Esophagus muscularis mucosa (tissue), 4 donors: ENCODE results near the gene DHRS9. TPM values are rescaled to one million over a fixed set of nuclear protein-coding genes. Genes with fewer than 3 reads are reported as not detected.

Source experiments
- DNase-seq: peaks from one replicate; pipeline ENCODE4 v3.0.0-alpha.2; 2017; ENCODE audit errors: extremely low spot score
- H3K27ac ChIP-seq, 4 donors: fragments of 200-600 bp; sonication (generic); replicated peaks in 1 of 4; 1 replicate in 3 of 4; 2 replicates in 1 of 4; pipeline ENCODE4 v1.5.1; 2016 to 2019; ENCODE audit warnings: mild to moderate bottlenecking in 1 of 4
- H3K27me3 ChIP-seq, 4 donors: fragments of 200-600 bp; sonication (generic); one replicate each; pipeline versions ENCODE4 v1.5.1 to v1.6.0; 2016 to 2019
- H3K36me3 ChIP-seq, 4 donors: fragments of 200-600 bp; sonication (generic); one replicate each; pipeline ENCODE4 v1.5.1; 2016 to 2019
- H3K4me1 ChIP-seq, 4 donors: fragments of 200-600 bp; sonication (generic); one replicate each; pipeline ENCODE4 v1.5.1; 2016 to 2019
- H3K4me3 ChIP-seq, 4 donors: fragments of 200-600 bp; sonication (generic); 1 replicate in 2 of 4; 2 replicates in 2 of 4; pipeline ENCODE4 v1.5.1; 2016 to 2019; ENCODE audit warnings: mild to moderate bottlenecking in 4 of 4, moderate library complexity in 1 of 4
- H3K9me3 ChIP-seq, 4 donors: fragments of 200-600 bp; sonication (generic); 1 replicate in 3 of 4; 2 replicates in 1 of 4; pipeline ENCODE4 v1.5.1; 2016 to 2019
- EP300 ChIP-seq: sonication (generic); formaldehyde crosslinking; IDR thresholded peaks from one replicate; pipeline ENCODE4 v1.6.1; 2017; ENCODE audit warnings: antibody characterized with exemption
- POLR2A ChIP-seq: fragments of 450-650 bp; IDR thresholded peaks from one replicate; pipeline ENCODE4 v1.6.1; 2017; ENCODE audit warnings: antibody characterized with exemption, moderate library complexity, mild to moderate bottlenecking, low read depth
- POLR2AphosphoS5 ChIP-seq, 2 donors: sonication (generic); formaldehyde crosslinking; IDR thresholded peaks; one replicate each; pipeline ENCODE4 v1.6.1; 2017; ENCODE audit warnings: antibody characterized with exemption in 2 of 2
- WGBS: methylation state at CpG from one replicate; pipeline ENCODE4 v1.1.5; 2018; 5-methylcytosine and 5-hydroxymethylcytosine counted together
- intact Hi-C: fragments of 100-400 bp; cut with DNase I; formaldehyde crosslinking; loops from one replicate; pipeline ENCODE4 v1.15.1; 2023
- total RNA-seq, 4 donors: library from RNA; depleted of rRNA; stranded (reverse); fragments of >200 nt; gene quantifications; one replicate each; pipeline versions ENCODE4 v1.1.0 to v1.2.1, GENCODE V29; 2016
- TF ChIP-seq, protein P1 (sequence below), 3 experiments: fragments of 200-600 bp in 2 of 3; fragments of 450-650 bp in 1 of 3; sonication (generic) in 2 of 3; IDR thresholded peaks; one replicate each; pipeline ENCODE4 v1.5.1; 2017 to 2019; ENCODE audit warnings: antibody characterized with exemption in 3 of 3, mild to moderate bottlenecking in 2 of 3, moderate library complexity in 1 of 3

The DHRS9 gene
- total RNA-seq, 4 donors from 2014 or later: 0.75 to 0.99 (median 0.83) TPM; not detected in 1

DNA sequence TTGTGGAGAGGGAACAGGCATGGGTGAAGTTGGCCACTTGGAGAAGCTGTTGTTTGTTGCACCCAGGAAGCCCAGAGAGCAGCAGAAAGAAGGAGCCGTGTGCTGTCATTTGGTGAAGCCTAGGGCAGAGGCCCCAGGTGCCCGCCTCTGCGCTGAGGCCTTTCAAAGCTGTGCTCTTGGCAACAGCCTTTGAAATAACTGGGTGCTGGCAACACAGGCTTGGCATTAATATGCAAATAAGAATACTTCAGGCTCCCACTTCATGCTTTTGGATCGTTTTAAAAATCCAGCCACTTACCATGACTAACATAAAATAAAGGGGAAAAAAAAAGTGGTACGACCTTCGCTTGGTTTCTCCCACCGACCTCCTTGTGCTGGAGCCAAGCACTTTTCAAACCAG, 41.1 kb downstream of the DHRS9 start:
- 87% methylated on average over 7 of the region's 7 CpGs for WGBS
- H3K27ac ChIP-seq: no peak overlapping the region
- no peak for TF ChIP-seq POLR2A
- no peak for TF ChIP-seq POLR2AphosphoS5 (IDR thresholded peaks at IDR 0.05)
- TF ChIP-seq, protein P1, sequence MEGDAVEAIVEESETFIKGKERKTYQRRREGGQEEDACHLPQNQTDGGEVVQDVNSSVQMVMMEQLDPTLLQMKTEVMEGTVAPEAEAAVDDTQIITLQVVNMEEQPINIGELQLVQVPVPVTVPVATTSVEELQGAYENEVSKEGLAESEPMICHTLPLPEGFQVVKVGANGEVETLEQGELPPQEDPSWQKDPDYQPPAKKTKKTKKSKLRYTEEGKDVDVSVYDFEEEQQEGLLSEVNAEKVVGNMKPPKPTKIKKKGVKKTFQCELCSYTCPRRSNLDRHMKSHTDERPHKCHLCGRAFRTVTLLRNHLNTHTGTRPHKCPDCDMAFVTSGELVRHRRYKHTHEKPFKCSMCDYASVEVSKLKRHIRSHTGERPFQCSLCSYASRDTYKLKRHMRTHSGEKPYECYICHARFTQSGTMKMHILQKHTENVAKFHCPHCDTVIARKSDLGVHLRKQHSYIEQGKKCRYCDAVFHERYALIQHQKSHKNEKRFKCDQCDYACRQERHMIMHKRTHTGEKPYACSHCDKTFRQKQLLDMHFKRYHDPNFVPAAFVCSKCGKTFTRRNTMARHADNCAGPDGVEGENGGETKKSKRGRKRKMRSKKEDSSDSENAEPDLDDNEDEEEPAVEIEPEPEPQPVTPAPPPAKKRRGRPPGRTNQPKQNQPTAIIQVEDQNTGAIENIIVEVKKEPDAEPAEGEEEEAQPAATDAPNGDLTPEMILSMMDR (IDR thresholded peaks at IDR 0.05): no peak
- no peak for TF ChIP-seq EP300
- peaks cover 0 to 6% (median 4%) of the 10 kb centered on the region in 4 donors for H3K4me1 ChIP-seq
- H3K27me3 ChIP-seq: peaks cover 0 to 4% (median 0%) of the 10 kb centered on the region in 4 donors
- intact Hi-C loops: no loop called here
- H3K36me3 ChIP-seq: no peaks in the 10 kb centered on the region
- H3K9me3 ChIP-seq: no peaks in the 10 kb centered on the region
- H3K4me3 ChIP-seq: no peak overlapping the region
- DNase-seq: no peak

DNA sequence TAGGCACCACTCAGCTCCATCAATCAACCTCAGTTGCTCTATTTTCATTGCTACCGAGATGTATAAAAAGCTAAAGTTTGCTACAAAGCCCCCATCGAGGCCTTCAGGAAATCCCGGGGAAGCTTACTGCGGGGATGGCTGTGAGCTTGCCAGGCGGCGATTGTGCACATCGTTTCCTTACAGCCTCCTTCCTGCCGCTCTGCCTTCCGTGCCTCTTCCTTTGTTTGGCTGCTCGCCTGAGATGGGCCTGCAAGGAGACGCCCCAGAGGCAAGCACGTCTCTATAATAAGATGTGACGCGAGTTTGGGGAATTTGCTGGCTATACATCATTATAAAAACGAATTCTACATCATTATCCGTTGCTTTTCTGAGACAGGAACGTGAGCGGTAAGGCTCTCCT, 41.6 kb downstream of the DHRS9 start:
- H3K4me3 ChIP-seq: no peak overlapping the region
- peaks cover 0 to 4% (median 0%) of the 10 kb centered on the region in 4 donors for H3K27me3 ChIP-seq
- no peak for TF ChIP-seq EP300
- H3K9me3 ChIP-seq: no peaks in the 10 kb centered on the region
- WGBS: 61% methylated on average over 18 of the region's 18 CpGs
- no peak overlapping the region for H3K27ac ChIP-seq
- intact Hi-C loops: no loop called here
- no peak for DNase-seq
- H3K36me3 ChIP-seq: no peaks in the 10 kb centered on the region
- peaks cover 0 to 6% (median 4%) of the 10 kb centered on the region in 4 donors for H3K4me1 ChIP-seq

DNA sequence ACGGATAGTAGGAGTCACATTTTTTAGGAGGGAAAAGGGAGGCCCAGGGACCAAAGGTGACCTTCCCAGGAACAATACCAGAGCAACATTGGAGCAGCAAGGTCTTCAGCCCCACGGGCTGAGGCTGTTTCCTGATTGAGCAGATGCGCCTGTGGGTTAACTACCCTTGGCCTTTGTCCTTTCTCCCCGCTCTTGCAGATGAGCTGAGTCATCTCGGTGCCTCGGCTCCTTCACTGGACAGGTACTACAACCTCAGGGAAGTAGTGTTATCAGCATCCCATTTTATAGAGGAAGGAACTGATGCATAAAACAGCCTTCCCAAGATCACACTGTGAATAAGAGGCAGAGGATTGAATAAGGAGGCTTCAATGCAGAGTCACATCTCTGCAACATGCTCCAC, 43.5 kb downstream of the DHRS9 start:
- Histone ChIP-seq H3K4me3 (no peak overlapping the region), H3K4me1 (peaks cover 4 to 10% (median 5%) of the 10 kb centered on the region in 4 donors), H3K27ac (no peak overlapping the region), H3K9me3 (no peaks in the 10 kb centered on the region), H3K27me3 (peaks cover 0 to 4% (median 0%) of the 10 kb centered on the region in 4 donors), H3K36me3 (no peaks in the 10 kb centered on the region)
- intact Hi-C loops: no loop called here
- WGBS: 92% methylated on average over 6 of the region's 6 CpGs
- no peak for TF ChIP-seq POLR2A
- TF ChIP-seq, protein P1 (IDR thresholded peaks at IDR 0.05): no peak
- no peak for TF ChIP-seq EP300
- TF ChIP-seq POLR2AphosphoS5 (IDR thresholded peaks at IDR 0.05): no peak
- no peak for DNase-seq

DNA sequence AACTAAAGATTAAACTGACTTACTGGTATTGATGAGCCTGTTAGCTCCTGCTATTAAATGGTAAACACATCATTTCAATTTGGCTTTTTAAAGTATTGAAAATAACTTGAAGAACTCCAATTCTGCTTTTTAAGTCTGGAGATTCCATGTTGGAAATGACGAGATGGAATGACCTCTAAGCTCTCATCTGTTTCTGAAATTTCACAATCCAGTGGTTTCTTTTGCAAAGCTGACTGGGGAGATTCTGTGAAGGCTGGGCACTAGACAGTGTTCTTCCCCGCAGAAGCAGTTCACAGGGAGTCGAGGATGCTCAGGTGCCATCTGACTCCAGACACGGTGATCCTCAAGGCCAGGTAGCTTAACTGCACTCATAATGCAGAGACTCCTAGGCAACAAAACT, 44.7 kb downstream of the DHRS9 start:
- Histone ChIP-seq H3K4me1 (peaks cover 4 to 15% (median 5%) of the 10 kb centered on the region in 4 donors), H3K27me3 (peaks cover 0 to 4% (median 0%) of the 10 kb centered on the region in 4 donors), H3K36me3 (no peaks in the 10 kb centered on the region), H3K9me3 (no peaks in the 10 kb centered on the region), H3K4me3 (no peak overlapping the region), H3K27ac (no peak overlapping the region)
- DNase-seq: no peak
- WGBS: 87% methylated on average over 4 of the region's 4 CpGs
- TF ChIP-seq POLR2AphosphoS5 (IDR thresholded peaks at IDR 0.05) (no peak), POLR2A (no peak), EP300 (no peak)
- TF ChIP-seq, protein P1 (IDR thresholded peaks at IDR 0.05): no peak
- intact Hi-C loops: no loop called here

DNA sequence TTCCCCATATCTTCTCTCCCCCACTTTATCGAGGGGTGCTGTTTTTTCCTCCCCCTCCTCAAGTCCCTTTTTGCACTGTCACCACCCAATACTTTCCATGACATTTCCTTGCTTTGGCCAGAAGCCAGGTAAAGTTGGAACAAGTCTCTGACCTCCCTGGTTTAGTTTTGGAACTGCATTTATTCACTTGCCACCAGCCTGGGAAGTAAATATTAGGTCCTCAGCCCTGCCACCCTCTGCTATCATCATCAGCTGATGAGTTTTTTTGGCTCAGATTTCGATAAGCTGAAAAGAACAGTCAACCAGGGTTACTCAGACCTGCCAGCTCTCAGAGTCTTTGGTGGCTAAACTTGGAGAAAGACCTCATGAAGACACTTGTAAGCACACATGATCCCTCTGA, 47.0 kb downstream of the DHRS9 start:
- intact Hi-C loops: no loop called here
- Histone ChIP-seq H3K27me3 (peaks cover 0 to 6% (median 0%) of the 10 kb centered on the region in 4 donors), H3K4me1 (peaks cover 0 to 15% (median 0%) of the 10 kb centered on the region in 4 donors), H3K27ac (no peak overlapping the region), H3K4me3 (no peak overlapping the region), H3K9me3 (no peaks in the 10 kb centered on the region), H3K36me3 (no peaks in the 10 kb centered on the region)
- WGBS: 44% methylated on average over 2 of the region's 2 CpGs
- no peak for DNase-seq
- TF ChIP-seq POLR2A (no peak), POLR2AphosphoS5 (IDR thresholded peaks at IDR 0.05) (no peak), EP300 (no peak)
- TF ChIP-seq, protein P1 (IDR thresholded peaks at IDR 0.05): no peak
